HG02870 (cell line): Measurements from ENCODE around the gene TMEM178B.

Experiments
- ATAC-seq: cut with Tn5 transposase; IDR thresholded peaks from one replicate; pipeline ENCODE4 v1.9.1; 2021; ENCODE audit warnings: mild to moderate bottlenecking, moderate library complexity; ENCODE audit not compliant: unreplicated experiment

TMEM178B gene

GRCh38 chr7:141511676-141512396 is 438.0 kb downstream of the TMEM178B start:
- no peak for ATAC-seq

GRCh38 chr7:141512597-141512996 is 438.7 kb downstream of the TMEM178B start:
- no peak for ATAC-seq

GRCh38 chr7:141513720-141514119 is 439.9 kb downstream of the TMEM178B start:
- no peak for ATAC-seq

- no peak for ATAC-seq
Observed at GRCh38 chr7:141515941-141516340, 442.1 kb downstream of the TMEM178B start.

GRCh38 chr7:141519623-141520022 is 445.8 kb downstream of the TMEM178B start:
- no peak for ATAC-seq

GRCh38 chr7:141522657-141523342 is 448.9 kb downstream of the TMEM178B start:
- peak; percentile 50 for ATAC-seq

GRCh38 chr7:141525973-141526514 is 452.2 kb downstream of the TMEM178B start:
- no peak for ATAC-seq

GRCh38 chr7:141527076-141527475 is 453.2 kb downstream of the TMEM178B start:
- ATAC-seq, result no peak

- ATAC-seq, result no peak
Observed at GRCh38 chr7:141528399-141528798, 454.5 kb downstream of the TMEM178B start.
